Activated CD8-positive, alpha-beta memory T cell treated with anti-CD3 and anti-CD28 coated beads for 4 hours (primary cell): ENCODE data around the gene FBXO24.
"Not testable (repeated sequence)": the region's sequence is repeated elsewhere in the genome, so short reads cannot be mapped to it uniquely, and the experiment has no call there.

Source experiments
- DNase-seq, 2 donors: peaks; one replicate each; pipeline ENCODE4 v3.0.0-alpha.2; 2020; ENCODE audit warnings: low read depth in 2 of 2

The FBXO24 gene

GRCh38 chr7:100559127-100559526 lies 27.0 kb upstream of the FBXO24 start:
- DNase-seq = no peak

GRCh38 chr7:100561491-100562194 lies 24.5 kb upstream of the FBXO24 start:
- no peak for DNase-seq

GRCh38 chr7:100562195-100563099 lies 23.7 kb upstream of the FBXO24 start:
- no peak for DNase-seq

- DNase-seq = no peak
Measured at GRCh38 chr7:100563100-100563564, 23.0 kb upstream of the FBXO24 start.

GRCh38 chr7:100563809-100564400 lies 22.2 kb upstream of the FBXO24 start:
- DNase-seq = peak; percentile 67 to 73

DNA sequence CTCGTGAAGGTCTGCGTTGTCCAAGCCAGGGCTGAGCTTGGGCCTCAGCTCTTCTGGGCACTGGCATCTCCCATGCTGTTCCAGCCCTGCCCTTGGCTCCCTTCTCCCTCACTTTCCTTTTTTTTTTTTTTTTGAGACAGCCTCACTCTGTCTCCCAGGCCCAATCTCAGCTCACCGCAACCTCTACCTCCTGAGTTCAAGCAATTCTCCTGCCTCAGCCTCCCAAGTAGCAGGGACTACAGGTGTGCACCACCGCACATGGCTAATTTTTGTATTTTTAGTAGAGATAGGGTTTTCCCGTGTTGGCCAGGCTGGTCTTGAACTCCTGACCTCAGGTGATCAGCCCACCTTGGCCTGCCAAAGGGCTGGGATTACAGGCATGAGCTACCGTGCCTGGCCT lies 21.7 kb upstream of the FBXO24 start:
- DNase-seq = not testable (repeated sequence)

GRCh38 chr7:100565133-100565571 lies 21.0 kb upstream of the FBXO24 start:
- DNase-seq = no peak

DNA sequence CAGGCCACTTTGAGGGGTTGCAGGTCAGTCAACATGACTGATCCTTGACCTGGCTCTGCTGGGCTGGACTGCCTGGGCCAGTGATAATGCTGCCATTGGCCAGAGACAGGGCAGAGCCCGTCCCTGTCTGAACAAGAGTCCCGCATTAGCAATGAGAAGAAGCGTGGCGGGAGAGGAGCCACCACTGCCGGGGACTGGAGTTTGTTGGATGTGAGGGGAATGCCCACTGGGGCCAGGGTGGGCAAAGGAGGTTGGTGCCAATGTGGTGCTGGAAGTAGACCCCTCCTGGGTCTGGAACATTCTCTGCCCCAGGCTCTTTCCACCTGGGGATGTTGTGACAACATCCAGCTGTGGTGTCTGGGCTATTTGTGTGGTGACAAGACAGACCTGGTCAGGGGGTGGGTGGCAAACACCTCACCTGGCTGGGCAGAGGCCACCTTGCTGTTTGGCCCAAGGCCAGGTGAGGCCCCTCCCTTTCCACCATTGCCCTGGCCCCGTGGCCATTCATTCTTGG lies 20.1 kb upstream of the FBXO24 start:
- DNase-seq = no peak

DNA sequence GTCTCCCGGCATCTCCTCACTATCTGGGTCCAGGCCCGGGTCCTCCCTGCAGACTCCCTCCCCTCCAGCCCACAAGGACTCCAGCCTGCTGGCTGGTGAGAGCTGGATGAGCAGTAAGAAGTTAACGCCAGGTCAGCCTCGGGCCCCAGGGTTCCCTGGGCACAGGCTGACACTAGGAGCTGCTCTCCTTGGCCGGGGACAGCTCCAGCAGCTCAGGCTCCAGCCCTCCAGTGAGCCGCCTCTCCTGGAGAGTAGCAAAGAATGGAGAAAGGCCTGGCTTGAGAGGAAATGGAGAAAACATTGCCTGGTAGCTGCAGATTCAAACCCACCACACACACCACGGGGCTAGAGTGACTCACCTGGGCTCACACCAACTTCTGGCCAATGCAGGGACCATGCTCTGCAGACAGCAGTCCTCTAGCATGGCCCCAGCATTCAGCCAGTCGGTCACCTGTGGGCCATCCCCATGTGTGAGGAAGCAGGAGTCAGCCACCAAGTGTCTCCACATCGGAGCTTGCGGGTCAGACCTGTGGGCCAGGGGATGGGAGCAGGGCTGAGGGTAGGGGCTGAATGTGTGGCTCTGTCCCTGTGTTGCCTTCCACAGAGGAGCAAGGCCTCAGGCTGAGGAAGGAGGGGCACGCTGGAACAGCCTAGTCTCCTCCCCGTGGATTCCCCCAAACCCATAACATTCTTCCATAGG lies 18.9 kb upstream of the FBXO24 start:
- no peak for DNase-seq

- no peak for DNase-seq
Measured at GRCh38 chr7:100567751-100568175, 18.4 kb upstream of the FBXO24 start.

DNA sequence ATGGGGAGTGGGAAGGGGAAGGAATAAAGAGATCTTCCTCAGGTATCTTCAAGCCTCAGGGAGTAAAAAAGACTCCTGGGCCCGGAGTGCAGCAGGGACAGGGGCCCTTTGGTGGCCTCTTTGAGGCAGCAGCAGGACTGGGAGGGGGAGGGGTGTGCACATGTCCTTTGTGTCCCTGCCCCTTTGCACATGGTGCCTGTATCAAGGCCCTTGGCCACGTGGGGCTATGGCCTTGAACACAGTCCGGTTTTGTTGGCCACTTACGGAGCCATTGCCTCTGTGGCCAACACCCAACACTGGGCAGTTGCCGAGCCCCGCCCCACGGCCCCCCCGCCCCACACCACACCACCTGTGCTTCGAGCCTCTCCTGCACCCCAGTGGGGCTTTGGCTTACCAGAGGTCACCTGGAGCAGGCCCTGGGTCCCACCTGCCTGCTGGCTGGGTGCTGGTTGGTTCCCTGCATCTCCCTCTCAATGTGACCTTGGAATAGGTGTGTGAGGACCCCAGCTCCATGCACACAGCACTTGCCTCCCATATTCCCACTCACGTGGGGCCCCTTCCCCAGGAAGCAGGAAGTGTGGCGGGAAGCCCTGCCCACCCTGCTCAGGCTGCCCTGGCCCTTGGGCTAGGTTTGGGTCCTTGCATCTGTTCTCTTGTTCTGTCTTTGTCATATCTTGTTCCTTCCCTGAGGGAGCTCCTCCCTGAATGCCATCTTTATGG lies 17.8 kb upstream of the FBXO24 start:
- DNase-seq = no peak

GRCh38 chr7:100568896-100569844 lies 17.0 kb upstream of the FBXO24 start:
- no peak for DNase-seq

DNA sequence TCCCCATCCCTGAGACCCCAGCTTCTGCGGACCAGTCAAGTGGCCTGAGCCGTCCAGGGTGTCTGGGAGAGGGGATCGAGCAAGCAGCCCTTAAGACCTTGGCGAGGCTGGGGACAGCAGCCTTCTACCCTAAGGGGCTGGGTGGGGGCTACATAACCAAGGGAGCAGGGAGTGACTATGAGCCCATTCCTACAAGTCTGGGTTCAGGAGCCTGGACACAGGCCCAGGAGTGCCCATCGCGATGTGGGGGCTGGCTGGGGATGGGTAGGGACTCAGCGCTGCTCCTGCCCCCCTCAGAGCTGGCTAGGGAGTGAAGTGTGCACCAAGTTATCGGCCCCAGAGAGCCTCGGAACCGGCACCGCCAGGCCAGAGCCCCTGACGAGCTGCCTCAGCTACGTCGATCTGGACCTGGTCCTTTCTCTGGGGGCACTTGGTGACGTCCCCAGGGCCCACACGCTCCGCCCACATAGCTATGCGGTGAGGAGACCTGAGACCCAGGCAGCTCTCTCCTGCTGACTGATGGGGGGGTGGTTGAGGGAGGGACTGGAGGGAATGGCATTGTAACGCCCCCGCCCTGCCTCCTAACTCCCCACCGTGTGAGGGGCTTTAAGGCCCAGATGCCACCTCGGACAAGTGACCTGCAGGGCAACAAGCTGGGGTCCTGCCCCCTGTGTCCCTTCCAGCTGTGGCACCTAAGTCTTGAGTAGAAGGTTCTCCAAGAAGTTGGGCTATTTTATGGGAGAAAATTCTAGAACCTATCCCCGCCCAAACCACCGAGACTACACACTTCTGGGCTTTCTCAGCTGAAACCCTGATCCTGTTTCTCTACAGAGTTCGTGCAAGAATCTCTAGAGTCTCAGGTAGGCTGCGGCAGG lies 14.9 kb upstream of the FBXO24 start:
- DNase-seq = no peak

GRCh38 chr7:100571829-100572116 lies 14.4 kb upstream of the FBXO24 start:
- no peak for DNase-seq

- DNase-seq = no peak
Measured at GRCh38 chr7:100572281-100572948, 13.7 kb upstream of the FBXO24 start.

DNA sequence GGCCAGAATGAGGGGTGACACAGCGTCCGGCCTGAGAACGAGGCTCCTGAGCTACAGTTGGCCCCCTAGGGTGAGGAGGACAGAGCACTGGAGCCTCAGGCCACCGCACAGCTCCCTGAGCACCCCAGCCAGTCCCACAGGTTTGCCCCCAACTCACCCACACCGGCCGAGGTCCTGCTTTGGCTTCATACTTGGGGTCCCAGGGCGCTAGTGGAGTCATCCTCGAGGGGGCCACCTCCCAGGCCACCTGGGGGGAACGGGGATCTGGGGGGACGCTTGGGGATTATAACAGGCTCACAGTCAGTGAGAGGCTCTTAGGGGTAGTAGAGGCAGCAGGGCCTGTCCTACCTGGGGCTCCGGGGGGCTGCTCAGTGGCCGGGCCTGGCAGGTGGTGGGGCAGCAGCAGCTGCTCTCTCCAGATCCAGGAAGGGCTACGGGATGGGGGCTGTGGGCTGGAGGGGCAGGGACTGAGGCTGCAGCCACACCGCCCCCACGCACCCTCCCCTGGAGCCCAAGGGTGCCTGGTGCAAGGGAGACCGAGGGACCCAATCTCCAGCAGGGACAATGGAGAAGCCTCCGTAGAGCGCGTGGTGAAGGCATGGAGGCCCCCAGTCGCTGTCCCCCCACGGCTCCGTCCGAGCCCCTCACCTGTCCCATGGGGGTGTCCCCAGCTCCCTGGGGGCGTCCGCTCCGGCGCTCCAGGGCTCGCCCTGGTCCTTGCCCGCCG lies 13.0 kb upstream of the FBXO24 start:
- DNase-seq = no peak

DNA sequence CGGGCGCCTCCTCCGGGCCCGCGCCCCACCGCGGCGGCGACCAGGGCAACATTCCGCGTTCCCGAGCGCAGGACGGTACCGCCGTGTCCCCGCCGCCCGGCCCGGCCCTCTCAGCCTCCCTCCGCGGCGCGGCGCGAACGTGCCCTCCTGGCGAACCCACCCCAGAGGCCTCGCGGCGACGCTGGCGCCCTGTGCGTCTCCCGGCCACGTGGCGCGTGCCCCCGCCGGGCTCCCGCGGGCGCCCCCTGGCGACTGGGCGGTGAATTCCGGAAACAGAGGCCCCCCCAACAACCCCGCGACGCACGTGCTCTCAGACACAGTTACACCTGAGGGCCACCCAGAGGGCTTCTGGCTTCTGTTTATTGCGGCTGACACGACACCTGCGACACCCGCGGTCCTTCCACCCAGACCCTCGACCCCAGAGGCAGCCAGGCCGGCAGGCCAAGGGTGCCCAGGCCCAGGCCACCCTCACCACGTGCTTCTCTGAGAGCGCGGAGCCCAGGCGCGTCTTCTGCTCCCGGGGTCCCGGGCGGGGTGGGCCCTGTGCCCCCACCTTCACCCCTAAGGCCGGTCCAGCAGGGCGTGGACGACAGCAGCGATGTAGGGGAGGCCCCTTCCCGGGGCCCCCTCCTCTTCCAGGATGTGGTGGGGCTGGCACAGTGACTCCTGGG lies 12.3 kb upstream of the FBXO24 start, which contains the start of gene SAP25:
SAP25 (minus strand) TSS at position 210 of the 671 bp plus-strand sequence; CDS start at position 52, 158 bp downstream.
- no peak for DNase-seq
